Loucy (cell line): ENCODE results near the gene MRPS34.
A peak's percentile ranks its signal among the peaks of the same experiment; 100 is the strongest.

Experiments used
- H2AFZ ChIP-seq: fragments of 200-600 bp; sonication (generic); 2 replicates; pipeline ENCODE4 v1.6.0; 2016; ENCODE audit warnings: antibody characterized with exemption, mild to moderate bottlenecking, low read length, moderate library complexity
- H3F3A ChIP-seq: fragments of 200-600 bp; 2 replicates; pipeline ENCODE4 v1.6.0; 2016; ENCODE audit warnings: antibody characterized with exemption, low read depth, mild to moderate bottlenecking
- H3K27me3 ChIP-seq: fragments of 200-600 bp; sonication (generic); 2 replicates; pipeline ENCODE4 v1.6.1; 2014; ENCODE audit warnings: low read length, mild to moderate bottlenecking; ENCODE audit not compliant: insufficient read depth, poor library complexity, severe bottlenecking
- H3K36me3 ChIP-seq: fragments of 200-600 bp; sonication (generic); 2 replicates; pipeline ENCODE4 v1.6.1; 2016; ENCODE audit warnings: low read length; ENCODE audit not compliant: insufficient read depth
- H3K4me1 ChIP-seq: fragments of 200-600 bp; sonication (generic); 2 replicates; pipeline ENCODE4 v1.5.1; 2014; ENCODE audit warnings: low read length, mild to moderate bottlenecking; ENCODE audit not compliant: insufficient read depth, poor library complexity, severe bottlenecking
- H3K4me2 ChIP-seq: fragments of 200-600 bp; sonication (generic); 2 replicates; pipeline ENCODE4 v1.6.0; 2014; ENCODE audit warnings: antibody characterized with exemption, low read length, low read depth, mild to moderate bottlenecking; ENCODE audit not compliant: poor library complexity, severe bottlenecking
- H3K4me3 ChIP-seq: fragments of 200-600 bp; sonication (generic); 2 replicates; pipeline ENCODE4 v1.5.1; 2014; ENCODE audit warnings: low read length, mild to moderate bottlenecking, mixed read lengths; ENCODE audit not compliant: poor library complexity, severe bottlenecking
- H3K79me2 ChIP-seq: fragments of 200-600 bp; sonication (generic); 2 replicates; pipeline ENCODE4 v1.6.1; 2014; ENCODE audit warnings: low read length; ENCODE audit not compliant: insufficient read depth
- H3K9ac ChIP-seq: fragments of 200-600 bp; sonication (generic); 2 replicates; pipeline ENCODE4 v1.6.0; 2014; ENCODE audit warnings: mild to moderate bottlenecking, low read depth, low read length, moderate library complexity; ENCODE audit not compliant: poor library complexity, severe bottlenecking
- H3K9me2 ChIP-seq: fragments of 200-600 bp; sonication (generic); replicated peaks from 2 replicates; pipeline ENCODE4 v1.6.1; 2016; ENCODE audit warnings: low read depth, low read length, mixed read lengths
- H3K9me3 ChIP-seq: fragments of 200-600 bp; sonication (generic); 2 replicates; pipeline ENCODE4 v1.6.1; 2014; ENCODE audit warnings: mild to moderate bottlenecking, antibody characterized with exemption, low read length, low read depth; ENCODE audit not compliant: insufficient read depth
- H4K20me1 ChIP-seq: fragments of 200-600 bp; sonication (generic); 2 replicates; pipeline ENCODE4 v1.6.0; 2014; ENCODE audit warnings: antibody characterized with exemption, low read length, mild to moderate bottlenecking; ENCODE audit not compliant: insufficient read depth, poor library complexity, severe bottlenecking
- EZH2phosphoT487 ChIP-seq: fragments of 200-600 bp; IDR thresholded peaks from 2 replicates; pipeline ENCODE4 v1.6.1; 2018; ENCODE audit warnings: antibody characterized with exemption, mild to moderate bottlenecking, moderate library complexity, borderline replicate concordance
- TF ChIP-seq, protein P1 (sequence below): fragments of 200-600 bp; sonication (generic); conservative IDR thresholded peaks from 2 replicates; pipeline ENCODE4 v1.5.1; 2014; ENCODE audit warnings: mild to moderate bottlenecking, antibody characterized with exemption, low read length

MRPS34 gene

DNA sequence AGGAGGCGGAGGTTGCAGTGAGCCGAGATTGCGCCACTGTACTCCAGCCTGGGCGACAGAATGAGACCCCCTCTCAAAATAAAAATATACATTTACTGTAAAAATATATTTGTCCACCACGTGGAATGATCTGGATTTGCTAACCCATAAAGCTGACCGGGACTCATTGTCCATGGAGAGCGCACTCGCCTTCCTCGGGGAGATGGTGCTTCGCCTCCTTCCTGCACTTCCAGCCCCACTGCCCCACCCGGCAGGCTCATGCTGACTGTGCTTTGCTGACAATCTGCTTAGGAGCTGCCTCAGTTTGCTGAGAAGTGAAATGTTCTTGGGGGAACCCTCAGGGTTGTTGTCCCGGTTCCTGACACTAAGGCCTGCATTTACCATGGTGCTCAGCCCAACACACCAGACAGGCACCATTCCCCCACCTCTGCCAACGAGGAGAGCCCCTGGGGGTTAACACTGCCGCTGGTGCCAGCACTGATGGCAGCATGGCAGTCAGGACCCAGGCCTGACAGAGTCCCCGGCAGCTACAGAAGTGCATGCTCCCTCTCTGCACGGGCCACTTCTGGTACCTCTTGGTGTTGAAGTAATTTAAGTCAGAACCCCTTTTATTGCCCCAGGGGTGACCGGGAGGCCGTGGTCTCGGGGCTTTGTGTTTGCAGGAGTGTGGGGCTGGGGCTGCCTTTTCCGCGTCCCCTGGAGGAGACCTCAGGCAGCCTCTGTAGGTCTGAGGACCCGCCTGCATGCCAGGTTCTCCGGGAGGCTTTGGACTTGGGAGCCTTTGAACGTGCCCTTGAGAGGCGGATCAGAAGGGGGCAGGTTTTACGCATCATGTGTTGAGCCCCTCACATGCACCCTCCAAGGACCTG is 12.3 kb upstream of the MRPS34 start:
- H3K27me3 ChIP-seq, result no peaks in the 10 kb centered on the region
- H3K4me3 ChIP-seq, result no peak overlapping the region
- H3K9me2 ChIP-seq, result no peaks in the 10 kb centered on the region
- H3K4me2 ChIP-seq, result peak overlapping the region; percentile 27
- no peaks in the 10 kb centered on the region for H3K9me3 ChIP-seq
- no peaks in the 10 kb centered on the region for H3F3A ChIP-seq
- H3K9ac ChIP-seq, result no peak overlapping the region
- H2AFZ ChIP-seq, result no peak overlapping the region
- H3K79me2 ChIP-seq, result peaks cover 51% of the 10 kb centered on the region
- no peaks in the 10 kb centered on the region for H3K36me3 ChIP-seq
- peaks cover 4% of the 10 kb centered on the region for H4K20me1 ChIP-seq
- no peaks in the 10 kb centered on the region for H3K4me1 ChIP-seq
- TF ChIP-seq, protein P1, sequence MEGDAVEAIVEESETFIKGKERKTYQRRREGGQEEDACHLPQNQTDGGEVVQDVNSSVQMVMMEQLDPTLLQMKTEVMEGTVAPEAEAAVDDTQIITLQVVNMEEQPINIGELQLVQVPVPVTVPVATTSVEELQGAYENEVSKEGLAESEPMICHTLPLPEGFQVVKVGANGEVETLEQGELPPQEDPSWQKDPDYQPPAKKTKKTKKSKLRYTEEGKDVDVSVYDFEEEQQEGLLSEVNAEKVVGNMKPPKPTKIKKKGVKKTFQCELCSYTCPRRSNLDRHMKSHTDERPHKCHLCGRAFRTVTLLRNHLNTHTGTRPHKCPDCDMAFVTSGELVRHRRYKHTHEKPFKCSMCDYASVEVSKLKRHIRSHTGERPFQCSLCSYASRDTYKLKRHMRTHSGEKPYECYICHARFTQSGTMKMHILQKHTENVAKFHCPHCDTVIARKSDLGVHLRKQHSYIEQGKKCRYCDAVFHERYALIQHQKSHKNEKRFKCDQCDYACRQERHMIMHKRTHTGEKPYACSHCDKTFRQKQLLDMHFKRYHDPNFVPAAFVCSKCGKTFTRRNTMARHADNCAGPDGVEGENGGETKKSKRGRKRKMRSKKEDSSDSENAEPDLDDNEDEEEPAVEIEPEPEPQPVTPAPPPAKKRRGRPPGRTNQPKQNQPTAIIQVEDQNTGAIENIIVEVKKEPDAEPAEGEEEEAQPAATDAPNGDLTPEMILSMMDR, result no peak
- TF ChIP-seq EZH2phosphoT487, result no peak

DNA sequence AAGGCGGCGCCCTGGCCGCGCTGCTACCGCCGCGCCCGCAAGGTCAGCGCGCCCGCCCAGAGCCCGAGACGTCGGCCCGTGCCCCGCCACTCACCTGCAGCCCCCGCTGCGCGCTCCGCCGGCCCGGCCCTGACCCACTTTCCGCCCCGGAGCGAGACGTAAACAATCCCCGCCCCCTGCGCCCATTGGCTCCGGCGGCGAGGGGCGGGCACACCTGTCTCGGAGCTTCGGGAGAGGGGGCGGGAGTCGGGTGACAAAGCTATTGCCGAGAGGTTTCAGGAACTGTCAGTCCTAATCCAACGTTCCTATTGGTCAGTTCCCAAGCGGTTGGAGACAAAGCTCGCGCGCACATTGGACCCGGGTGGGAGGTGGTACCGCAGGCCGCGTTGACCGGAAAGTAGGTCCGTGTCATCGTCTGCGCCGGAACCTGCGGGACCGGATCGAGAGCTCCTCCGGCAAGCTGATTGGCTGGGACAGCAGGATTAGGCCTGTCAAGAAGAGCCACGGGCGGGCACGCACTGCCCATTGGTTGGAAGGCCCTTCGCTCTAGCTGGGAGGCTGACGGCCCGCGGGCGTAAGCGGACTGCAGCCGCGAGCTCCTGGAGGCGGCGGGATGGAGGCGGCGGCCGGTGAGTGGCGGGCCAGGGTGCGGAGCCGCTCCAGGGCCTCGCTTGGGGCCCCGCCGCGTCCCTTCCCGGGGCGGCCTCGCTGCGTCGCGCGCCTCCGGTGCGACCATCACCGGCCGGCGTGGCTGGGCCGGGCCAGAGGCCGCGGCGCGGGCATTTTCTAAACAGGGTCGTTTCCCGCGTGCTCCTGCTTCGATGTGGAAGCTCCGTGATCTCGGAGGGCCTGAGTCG is 9.7 kb upstream of the MRPS34 start, which contains the start of the genes NUBP2 and SPSB3:
NUBP2 (plus strand) TSS at position 553 of the 857 bp plus-strand sequence; CDS start at position 614, 61 bp downstream.
SPSB3 (minus strand) TSS at position 164 of the 857 bp plus-strand sequence. CDS start 1,088 bp downstream, outside the sequence.
- Histone ChIP-seq H3K27me3 (no peaks in the 10 kb centered on the region), H3K4me3 (peak within 1 kb of the TSS; percentile 93), H4K20me1 (peaks cover 4% of the 10 kb centered on the region), H3F3A (no peaks in the 10 kb centered on the region), H3K9me2 (no peaks in the 10 kb centered on the region), H3K4me2 (peak within 1 kb of the TSS; percentile 75), H3K9ac (peak within 1 kb of the TSS; percentile 82), H3K9me3 (no peaks in the 10 kb centered on the region), H3K4me1 (no peaks in the 10 kb centered on the region), H3K79me2 (peaks cover 54% of the 10 kb centered on the region), H3K36me3 (no peaks in the 10 kb centered on the region), H2AFZ (no peak within 1 kb of the TSS)
- TF ChIP-seq, protein P1, result no peak

DNA sequence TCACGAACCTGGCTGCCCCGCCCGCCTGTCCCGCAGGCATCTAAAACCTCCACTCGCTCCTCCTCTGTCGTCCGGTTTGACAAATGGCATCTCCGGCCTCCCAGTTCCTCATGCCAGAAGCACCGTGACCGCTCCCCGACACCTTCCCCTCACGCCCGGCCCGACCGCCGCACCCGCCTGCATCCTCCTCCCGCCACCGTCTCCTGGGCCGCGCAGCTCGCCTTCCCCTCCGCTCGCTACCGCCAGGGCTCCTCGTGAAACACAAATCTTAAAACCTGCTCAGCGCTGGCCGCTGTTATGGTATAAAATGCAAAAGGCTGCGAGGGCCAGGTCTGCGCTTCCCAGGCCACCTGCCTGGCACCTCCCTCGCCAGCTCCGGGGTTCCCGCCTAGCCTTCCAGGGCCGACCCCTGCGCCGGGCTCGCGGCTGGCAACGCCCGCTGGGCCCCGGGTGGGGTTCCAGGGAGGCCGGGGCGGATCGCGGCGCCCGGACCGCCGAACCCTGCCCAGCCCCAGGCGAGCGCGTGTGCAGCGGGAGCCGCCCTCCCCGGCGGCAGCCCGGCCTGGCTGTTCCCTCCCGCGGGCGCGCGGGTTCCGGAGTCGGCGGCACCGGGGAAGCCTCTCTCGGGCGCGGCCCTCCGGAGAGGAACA is 8.9 kb upstream of the MRPS34 start:
- H4K20me1 ChIP-seq, result peaks cover 4% of the 10 kb centered on the region
- H3F3A ChIP-seq, result no peaks in the 10 kb centered on the region
- peak overlapping the region; percentile 75 for H3K4me2 ChIP-seq
- H3K4me3 ChIP-seq, result peak overlapping the region; percentile 93
- H3K27me3 ChIP-seq, result no peaks in the 10 kb centered on the region
- H3K9me3 ChIP-seq, result no peaks in the 10 kb centered on the region
- H2AFZ ChIP-seq, result no peak overlapping the region
- H3K79me2 ChIP-seq, result peaks cover 54% of the 10 kb centered on the region
- no peaks in the 10 kb centered on the region for H3K9me2 ChIP-seq
- no peak for TF ChIP-seq EZH2phosphoT487
- TF ChIP-seq, protein P1, result no peak
- H3K4me1 ChIP-seq, result no peaks in the 10 kb centered on the region
- H3K9ac ChIP-seq, result peak overlapping the region; percentile 64
- H3K36me3 ChIP-seq, result no peaks in the 10 kb centered on the region
